H1 (cell line): Measurements from ENCODE around the gene DNAI1. TPM values are rescaled to one million over a fixed set of nuclear protein-coding genes. Genes with fewer than 3 reads are reported as not detected.

Source experiments
- CTCF ChIA-PET: fragments of 300-600 bp; sonication (Branson Sonifier 250); formaldehyde crosslinking; loops from one replicate; lab custom pipeline; 2021; ENCODE audit not compliant: partially characterized antibody; lab: Charles Lee
- POLR2A ChIA-PET: fragments of 300-600 bp; sonication (Branson Sonifier 250); formaldehyde crosslinking; loops from one replicate; lab custom pipeline; 2021; ENCODE audit warnings: inconsistent platforms; ENCODE audit not compliant: partially characterized antibody; lab: Charles Lee
- DNase-seq, 2 experiments: peaks; one replicate each; pipeline versions ENCODE4 v3.0.0 to v3.0.0-alpha.2; 2010 to 2022; ENCODE audit warnings: low spot score in 2 of 2, low read depth in 1 of 2, mixed read lengths in 1 of 2
- FAIRE-seq: peaks from 2 replicates; lab custom pipeline; 2011; peaks lifted over from hg19 to GRCh38; lab: Jason Lieb, UNC
- H2AFZ ChIP-seq: 2 replicates; pipeline ENCODE4 v1.8.1; 2012; ENCODE audit warnings: low read length, inconsistent platforms
- H2AK5ac ChIP-seq: 2 replicates; pipeline ENCODE4 v1.6.1; 2013; ENCODE audit warnings: low read depth, low read length
- H2BK120ac ChIP-seq: replicated peaks from 2 replicates; pipeline ENCODE3; 2013; ENCODE audit warnings: low read depth, low read length, inconsistent platforms
- H2BK12ac ChIP-seq: 2 replicates; pipeline ENCODE4 v1.6.1; 2013; ENCODE audit warnings: low read depth, low read length
- H2BK15ac ChIP-seq: 2 replicates; pipeline ENCODE4 v1.6.1; 2013; ENCODE audit warnings: low read length
- H2BK20ac ChIP-seq: 2 replicates; pipeline ENCODE4 v1.6.1; 2013; ENCODE audit warnings: low read length
- H2BK5ac ChIP-seq: 2 replicates; pipeline ENCODE4 v1.6.1; 2013; ENCODE audit warnings: low read depth, low read length
- H3K14ac ChIP-seq: 2 replicates; pipeline ENCODE4 v1.6.1; 2013; ENCODE audit warnings: inconsistent platforms; ENCODE audit not compliant: insufficient read length
- H3K18ac ChIP-seq: 2 replicates; pipeline ENCODE4 v1.6.1; 2013; ENCODE audit warnings: low read length; ENCODE audit errors: extremely low read depth
- H3K23ac ChIP-seq: 2 replicates; pipeline ENCODE4 v1.6.1; 2013; ENCODE audit warnings: inconsistent platforms; ENCODE audit not compliant: insufficient read length
- H3K23me2 ChIP-seq: 2 replicates; pipeline ENCODE4 v1.6.1; 2013; ENCODE audit warnings: low read depth, low read length
- H3K27ac ChIP-seq: 2 replicates; pipeline ENCODE4 v1.6.1; 2011; ENCODE audit warnings: low read depth, low read length, inconsistent platforms
- H3K27me3 ChIP-seq, 4 experiments: replicated peaks in 1 of 4; 1 replicate in 1 of 4; 2 replicates in 3 of 4; pipeline versions ENCODE4 v1.6.1 to v1.8.1; 2011 to 2013; ENCODE audit warnings: low read length in 3 of 4, mild to moderate bottlenecking in 3 of 4, inconsistent platforms in 2 of 4, mixed read lengths in 2 of 4, moderate library complexity in 1 of 4; ENCODE audit not compliant: control insufficient read depth in 3 of 4, insufficient read depth in 3 of 4; ENCODE audit errors: extremely low read depth in 1 of 4
- H3K36me3 ChIP-seq, 4 experiments: 2 replicates each; pipeline versions ENCODE4 v1.6.1 to v1.8.1; 2011 to 2013; ENCODE audit warnings: mild to moderate bottlenecking in 4 of 4, low read length in 3 of 4, moderate library complexity in 2 of 4, control low read depth in 1 of 4, inconsistent platforms in 1 of 4; ENCODE audit not compliant: insufficient read depth in 4 of 4, control insufficient read depth in 2 of 4
- H3K4ac ChIP-seq: replicated peaks from 2 replicates; pipeline ENCODE3; 2013; ENCODE audit warnings: low read length, low read depth, mixed read lengths, inconsistent platforms; ENCODE audit not compliant: insufficient read length
- H3K4me1 ChIP-seq, 4 experiments: replicated peaks in 1 of 4; 1 replicate in 1 of 4; 2 replicates in 3 of 4; pipeline versions ENCODE4 v1.6.1 to v1.8.1; 2011 to 2013; ENCODE audit warnings: low read length in 3 of 4, inconsistent platforms in 2 of 4, mixed read lengths in 1 of 4; ENCODE audit not compliant: insufficient read depth in 4 of 4, control insufficient read depth in 3 of 4
- H3K4me2 ChIP-seq, 2 experiments: 2 replicates each; pipeline versions ENCODE4 v1.6.1 to v1.8.1; 2011 to 2013; ENCODE audit warnings: low read depth in 2 of 2, low read length in 2 of 2, control low read depth in 1 of 2, inconsistent platforms in 1 of 2, mild to moderate bottlenecking in 1 of 2; ENCODE audit not compliant: insufficient read depth in 1 of 2
- H3K4me3 ChIP-seq, 4 experiments: fragments of 200-600, 300-600 bp in 1 of 4; sonication (generic), shearing (Covaris generic), sonication (Bioruptor Twin) in 1 of 4; 2 replicates each; pipeline versions ENCODE4 v1.5.1 to v1.8.1; 2011 to 2016; ENCODE audit warnings: low read length in 4 of 4, low read depth in 3 of 4, control low read depth in 2 of 4, inconsistent platforms in 2 of 4, mild to moderate bottlenecking in 2 of 4, mixed read lengths in 1 of 4, moderate library complexity in 1 of 4; ENCODE audit not compliant: insufficient read depth in 2 of 4; ENCODE audit errors: extremely low read depth in 1 of 4
- H3K56ac ChIP-seq: replicated peaks from 2 replicates; pipeline ENCODE3; 2013; ENCODE audit warnings: low read depth, mild to moderate bottlenecking, mixed read lengths, low read length, inconsistent platforms; ENCODE audit not compliant: insufficient read length
- H3K79me1 ChIP-seq: 2 replicates; pipeline ENCODE4 v1.6.1; 2013; ENCODE audit warnings: low read depth, low read length, control low read depth
- H3K79me2 ChIP-seq, 2 experiments: 2 replicates each; pipeline versions ENCODE4 v1.6.1 to v1.8.1; 2012 to 2013; ENCODE audit warnings: low read length in 2 of 2, mild to moderate bottlenecking in 2 of 2, inconsistent platforms in 1 of 2; ENCODE audit not compliant: insufficient read depth in 2 of 2, control insufficient read depth in 1 of 2
- H3K9ac ChIP-seq, 4 experiments: replicated peaks in 1 of 4; 1 replicate in 1 of 4; 2 replicates in 3 of 4; pipeline versions ENCODE4 v1.6.1 to v1.8.1; 2011 to 2013; ENCODE audit warnings: low read depth in 3 of 4, low read length in 3 of 4, control low read depth in 2 of 4, mild to moderate bottlenecking in 2 of 4, moderate library complexity in 2 of 4, inconsistent platforms in 1 of 4; ENCODE audit errors: extremely low read depth in 1 of 4
- H3K9me3 ChIP-seq, 2 experiments: 2 replicates each; pipeline versions ENCODE4 v1.6.1 to v1.8.1; 2012 to 2013; ENCODE audit warnings: mild to moderate bottlenecking in 2 of 2, moderate library complexity in 2 of 2, control low read depth in 1 of 2, inconsistent platforms in 1 of 2, low read depth in 1 of 2, low read length in 1 of 2, mixed read lengths in 1 of 2; ENCODE audit not compliant: insufficient read depth in 2 of 2
- H4K20me1 ChIP-seq, 2 experiments: replicated peaks in 1 of 2; 2 replicates each; pipeline versions ENCODE3 to v1.8.1; 2011 to 2013; ENCODE audit warnings: inconsistent platforms in 2 of 2, low read length in 2 of 2, mild to moderate bottlenecking in 1 of 2; ENCODE audit not compliant: insufficient read depth in 2 of 2, control insufficient read depth in 1 of 2
- H4K5ac ChIP-seq: 2 replicates; pipeline ENCODE4 v1.6.1; 2013; ENCODE audit warnings: low read length, low read depth, mixed read lengths, inconsistent platforms; ENCODE audit not compliant: insufficient read length
- H4K8ac ChIP-seq: 2 replicates; pipeline ENCODE4 v1.8.0; 2013; ENCODE audit warnings: mild to moderate bottlenecking, moderate library complexity, low read length, inconsistent platforms; ENCODE audit not compliant: insufficient read depth; ENCODE audit errors: extremely low read depth
- H4K91ac ChIP-seq: replicated peaks from 2 replicates; pipeline ENCODE3; 2013; ENCODE audit warnings: low read length, mixed read lengths, inconsistent platforms; ENCODE audit not compliant: insufficient read length
- ATF3 ChIP-seq: IDR thresholded peaks from 2 replicates; pipeline ENCODE4 v1.6.1; 2011; ENCODE audit warnings: low read depth, mild to moderate bottlenecking, low read length; ENCODE audit not compliant: insufficient read depth
- CHD2 ChIP-seq: IDR thresholded peaks from 2 replicates; pipeline ENCODE4 v1.6.1; 2012; ENCODE audit warnings: low read length, improper control_type of control experiment
- GTF2F1 ChIP-seq: IDR thresholded peaks from 2 replicates; pipeline ENCODE4 v1.6.1; 2012; ENCODE audit warnings: low read depth, low read length, improper control_type of control experiment, borderline replicate concordance
- SP4 ChIP-seq: IDR thresholded peaks from 2 replicates; pipeline ENCODE4 v1.6.1; 2012; ENCODE audit warnings: low read length, inconsistent platforms
- WGBS, 2 experiments: shearing (Covaris generic) in 1 of 2; methylation state at CpG; one replicate each; pipeline versions ENCODE4 v1.1.6 to v1.1.7; 2013 to 2015; ENCODE audit warnings: low lambda C conversion rate in 2 of 2, mixed read lengths in 2 of 2, inconsistent platforms in 1 of 2, low coverage in 1 of 2, missing lambda C conversion rate in 1 of 2; ENCODE audit not compliant: insufficient replicate concordance in 2 of 2, insufficient coverage in 1 of 2, insufficient read length in 1 of 2; ENCODE audit errors: extremely low coverage in 1 of 2, missing lambda C conversion rate in 1 of 2; 5-methylcytosine and 5-hydroxymethylcytosine counted together
- polyA plus RNA-seq, 7 experiments: library from polyadenylated mRNA; depleted of rRNA in 3 of 7; stranded (reverse) in 5 of 7; unstranded in 2 of 7; fragments of >200 nt in 5 of 7; fragments of 200-250 nt in 2 of 7; gene quantifications; 1 replicate in 5 of 7; 2 replicates in 1 of 7; 4 replicates in 1 of 7; pipeline versions ENCODE4 v1.2.1 to v1.2.3, GENCODE V29; 2011 to 2013; ENCODE audit warnings: missing spikeins in 2 of 7, mixed read lengths in 2 of 7
- total RNA-seq: library from RNA; stranded (reverse); fragmentation: NEBNext Ultra II Directional; extraction: Animal tissue kit (Norgen Biotek cat#: 25700); gene quantifications from 2 replicates; pipeline ENCODE4 v1.2.1, GENCODE V29; 2021
- TF ChIP-seq, protein P1 (sequence below): IDR thresholded peaks from 2 replicates; pipeline ENCODE4 v1.6.1; 2012; ENCODE audit warnings: low read length, inconsistent platforms

Gene DNAI1
- total and polyA plus RNA-seq, 2 of the 8 experiments (the other 6 are each of a cell fraction or from before 2014, with no cell fraction given) = 0.37 to 0.54 TPM

- Histone ChIP-seq H3K79me2 (no peaks in the 10 kb centered on the region), H2BK15ac (no peak overlapping the region), H4K20me1 (peaks cover 5% of the 10 kb centered on the region in 2 experiments), H3K4me3 (no peak overlapping the region), H2AK5ac (no peak overlapping the region), H3K79me1 (no peaks in the 10 kb centered on the region), H4K5ac (no peak overlapping the region), H2BK5ac (no peak overlapping the region), H3K23me2 (no peaks in the 10 kb centered on the region), H2BK20ac (no peak overlapping the region), H3K27me3 (no peaks in the 10 kb centered on the region), H3K4me1 (no peaks in the 10 kb centered on the region), H3K4ac (no peak overlapping the region), H3K36me3 (no peaks in the 10 kb centered on the region; a peak in 1 of 8 replicates), H3K23ac (no peak overlapping the region), H3K56ac (no peak overlapping the region), H3K9me3 (no peaks in the 10 kb centered on the region), H4K8ac (no peak overlapping the region), H2AFZ (no peak overlapping the region), H3K9ac (no peak overlapping the region), H2BK12ac (no peak overlapping the region), H3K4me2 (no peak overlapping the region), H2BK120ac (no peak overlapping the region), H4K91ac (no peak overlapping the region), H3K27ac (no peak overlapping the region), H3K18ac (no peak overlapping the region), H3K14ac (no peak overlapping the region)
- POLR2A ChIA-PET = no interaction called here
- DNase-seq = no peak
- FAIRE-seq = no peak
- WGBS, 2 experiments = 63% methylated on average over 2 of the region's 2 CpGs; no CpG with 5 or more reads in 1 of the 2 experiments
- CTCF ChIA-PET = interaction anchor here (0.7 to 3.1 kb wide), 5 partner anchors 9 to 152 kb away, joined by 3 to 16 read pairs (median 5); no protein-coding TSS in a partner anchor
- TF ChIP-seq, protein P1, sequence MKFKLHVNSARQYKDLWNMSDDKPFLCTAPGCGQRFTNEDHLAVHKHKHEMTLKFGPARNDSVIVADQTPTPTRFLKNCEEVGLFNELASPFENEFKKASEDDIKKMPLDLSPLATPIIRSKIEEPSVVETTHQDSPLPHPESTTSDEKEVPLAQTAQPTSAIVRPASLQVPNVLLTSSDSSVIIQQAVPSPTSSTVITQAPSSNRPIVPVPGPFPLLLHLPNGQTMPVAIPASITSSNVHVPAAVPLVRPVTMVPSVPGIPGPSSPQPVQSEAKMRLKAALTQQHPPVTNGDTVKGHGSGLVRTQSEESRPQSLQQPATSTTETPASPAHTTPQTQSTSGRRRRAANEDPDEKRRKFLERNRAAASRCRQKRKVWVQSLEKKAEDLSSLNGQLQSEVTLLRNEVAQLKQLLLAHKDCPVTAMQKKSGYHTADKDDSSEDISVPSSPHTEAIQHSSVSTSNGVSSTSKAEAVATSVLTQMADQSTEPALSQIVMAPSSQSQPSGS = no peak
- TF ChIP-seq SP4 (no peak), GTF2F1 (no peak), CHD2 (no peak), ATF3 (no peak)
These were observed 49.5 kb upstream of the DNAI1 start for GRCh38 chr9:34409154-34409553.
